MG63 (cell line): ENCODE results near the gene CARD19. TPM values are rescaled to one million over a fixed set of nuclear protein-coding genes. Genes with fewer than 3 reads are reported as not detected.

ENCODE experiments used
- DNase-seq: peaks from one replicate; pipeline ENCODE4 v3.0.0-alpha.2; 2020
- H3K27me3 ChIP-seq: fragments of 250-450 bp; sonication (Bioruptor Pico); 2 replicates; pipeline ENCODE4 v1.5.1; 2020; ENCODE audit warnings: mild to moderate bottlenecking, moderate library complexity
- H3K36me3 ChIP-seq: fragments of 250-450 bp; sonication (Bioruptor Pico); 2 replicates; pipeline ENCODE4 v1.5.1; 2020; ENCODE audit warnings: mild to moderate bottlenecking, moderate library complexity
- H3K4me3 ChIP-seq: fragments of 250-450 bp; sonication (Bioruptor Pico); 2 replicates; pipeline ENCODE4 v1.5.1; 2020; ENCODE audit warnings: mild to moderate bottlenecking, moderate library complexity
- H3K9me3 ChIP-seq: fragments of 250-450 bp; sonication (Bioruptor Pico); 2 replicates; pipeline ENCODE4 v1.5.1; 2020; ENCODE audit warnings: mild to moderate bottlenecking, moderate library complexity
- total RNA-seq: library from RNA; depleted of rRNA; stranded (reverse); fragments of >200 nt; shearing (Covaris generic); gene quantifications from 2 replicates; pipeline ENCODE4 v1.2.3, GENCODE V29; 2014; ENCODE audit warnings: low replicate concordance

The CARD19 gene
- total RNA-seq, 1 experiment from 2014 or later, result 103 TPM

DNA sequence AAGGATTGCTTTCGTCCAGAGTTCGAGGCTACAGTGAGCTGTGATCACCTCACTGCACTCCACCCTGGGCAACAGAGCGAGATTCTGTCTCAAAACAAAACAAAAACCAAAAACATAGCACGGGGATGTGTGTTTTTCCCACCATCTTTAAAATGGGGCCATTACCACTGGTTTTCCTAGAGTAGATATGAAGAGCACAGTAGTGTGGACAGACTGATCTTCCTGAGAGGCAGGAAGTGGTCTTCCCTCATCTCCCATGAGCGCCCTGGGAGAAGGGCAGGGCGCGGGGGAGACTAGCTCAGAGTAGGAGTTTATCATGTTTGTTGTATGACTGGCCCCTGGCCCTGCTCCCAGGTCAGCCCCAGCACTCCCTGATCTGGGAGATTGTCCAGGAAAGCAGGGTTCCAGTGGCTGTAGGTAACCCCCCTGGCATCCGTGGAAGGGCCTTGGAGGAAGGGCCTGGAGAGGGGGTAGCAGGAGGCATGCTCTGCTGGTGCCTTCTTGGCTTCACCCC is 35.2 kb upstream of the CARD19 start:
- Histone ChIP-seq H3K27me3 (no peaks in the 10 kb centered on the region), H3K36me3 (no peaks in the 10 kb centered on the region), H3K4me3 (no peak overlapping the region), H3K9me3 (no peaks in the 10 kb centered on the region)
- DNase-seq, result peak; percentile 96

DNA sequence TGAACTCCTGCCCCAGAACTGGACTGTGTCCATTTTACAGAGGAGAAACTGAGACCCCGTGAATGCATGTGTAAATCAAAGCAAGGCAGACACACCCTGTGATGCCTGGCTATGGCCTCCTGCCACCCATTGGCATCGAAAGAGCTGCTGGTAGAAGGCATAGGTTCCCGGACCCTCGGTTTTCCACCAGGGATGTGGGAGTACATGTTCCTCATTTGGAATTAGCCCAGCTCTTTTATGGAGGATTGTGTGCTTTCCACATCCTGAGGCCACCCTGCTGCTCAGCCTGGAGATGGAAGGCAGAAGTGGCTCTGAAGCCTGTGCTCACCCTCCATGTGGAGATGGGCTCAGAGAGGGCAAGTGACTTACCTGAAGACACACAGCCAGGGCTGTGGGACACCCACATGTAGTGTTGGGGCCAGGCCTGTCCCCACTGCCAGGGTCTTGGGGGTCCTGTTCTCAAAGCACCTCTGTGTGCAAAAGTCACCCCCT is 34.7 kb upstream of the CARD19 start:
- no peaks in the 10 kb centered on the region for H3K36me3 ChIP-seq
- H3K9me3 ChIP-seq, result no peaks in the 10 kb centered on the region
- no peak overlapping the region for H3K4me3 ChIP-seq
- DNase-seq, result no peak
- no peaks in the 10 kb centered on the region for H3K27me3 ChIP-seq

- H3K9me3 ChIP-seq, result no peaks in the 10 kb centered on the region
Measured at GRCh38 chr9:93061791-93062763, 33.9 kb upstream of the CARD19 start.

GRCh38 chr9:93064392-93065134 is 31.5 kb upstream of the CARD19 start:
- no peaks in the 10 kb centered on the region for H3K36me3 ChIP-seq
- DNase-seq, result no peak
- no peaks in the 10 kb centered on the region for H3K27me3 ChIP-seq
- no peaks in the 10 kb centered on the region for H3K9me3 ChIP-seq
- H3K4me3 ChIP-seq, result no peak overlapping the region

More at GRCh38 chr9:93061791-93062763, 33.9 kb upstream of the CARD19 start:
- H3K4me3 ChIP-seq, result no peak overlapping the region
- H3K27me3 ChIP-seq, result no peaks in the 10 kb centered on the region
- no peak for DNase-seq
- no peaks in the 10 kb centered on the region for H3K36me3 ChIP-seq

DNA sequence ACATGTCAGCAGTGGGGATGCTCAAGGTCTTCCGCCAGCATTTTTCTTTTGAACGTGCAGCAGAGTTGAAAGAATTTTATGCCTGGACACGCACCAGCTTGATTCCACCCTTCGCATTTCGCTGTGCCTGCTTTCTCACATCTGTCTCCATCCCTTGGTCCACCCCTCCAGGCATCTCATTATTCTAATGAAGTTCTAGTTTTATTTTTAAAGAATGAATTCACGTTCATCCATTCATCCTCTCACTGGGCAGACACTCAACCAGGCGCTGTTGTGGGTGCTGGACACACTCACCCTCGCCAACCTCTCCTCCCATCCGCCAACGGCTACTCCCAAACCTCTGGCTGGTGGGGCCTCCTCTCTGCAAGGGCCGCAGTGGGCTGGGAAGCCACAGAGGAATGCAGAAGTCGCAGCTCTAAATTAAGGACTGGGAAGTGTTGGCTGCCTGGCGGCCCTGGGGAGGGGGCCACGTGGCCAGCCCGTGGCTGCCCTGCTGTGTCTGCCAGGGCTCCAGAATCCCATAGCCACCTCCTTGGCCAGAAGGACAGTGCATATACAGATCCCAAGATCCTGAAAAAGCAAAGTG is 30.8 kb upstream of the CARD19 start:
- Histone ChIP-seq H3K9me3 (no peaks in the 10 kb centered on the region), H3K36me3 (no peaks in the 10 kb centered on the region), H3K4me3 (no peak overlapping the region), H3K27me3 (no peaks in the 10 kb centered on the region)
- no peak for DNase-seq

DNA sequence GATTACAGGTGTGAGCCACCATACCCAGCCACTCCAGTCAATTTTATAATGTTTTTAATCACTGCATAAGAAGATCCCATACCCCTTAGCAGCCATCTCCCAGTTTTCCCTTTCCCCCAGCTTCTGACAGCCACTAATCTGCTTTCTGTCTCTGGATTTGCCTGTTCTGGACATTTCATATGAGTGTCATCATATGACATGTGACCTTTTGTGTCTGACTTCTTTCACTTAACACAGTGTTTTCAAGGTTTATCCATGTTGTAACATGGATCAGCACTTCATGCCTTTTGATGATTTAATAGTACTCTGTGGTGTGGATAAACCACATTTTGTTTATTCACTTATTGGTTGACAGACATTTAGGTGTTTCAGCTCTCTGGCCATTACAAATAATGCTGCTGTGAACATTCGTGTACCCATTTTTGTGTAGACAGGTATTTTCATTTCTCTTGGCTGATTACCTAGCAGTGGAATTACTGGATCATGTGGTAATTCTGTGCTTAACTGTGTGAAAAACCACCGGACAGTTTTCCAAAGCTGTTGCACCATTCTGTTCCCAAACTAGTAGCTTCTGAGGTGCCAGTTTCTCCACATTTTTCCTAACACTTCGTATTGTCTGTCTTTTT is 28.9 kb upstream of the CARD19 start:
- no peaks in the 10 kb centered on the region for H3K9me3 ChIP-seq
- no peaks in the 10 kb centered on the region for H3K36me3 ChIP-seq
- no peak for DNase-seq
- no peaks in the 10 kb centered on the region for H3K27me3 ChIP-seq
- H3K4me3 ChIP-seq, result no peak overlapping the region

DNA sequence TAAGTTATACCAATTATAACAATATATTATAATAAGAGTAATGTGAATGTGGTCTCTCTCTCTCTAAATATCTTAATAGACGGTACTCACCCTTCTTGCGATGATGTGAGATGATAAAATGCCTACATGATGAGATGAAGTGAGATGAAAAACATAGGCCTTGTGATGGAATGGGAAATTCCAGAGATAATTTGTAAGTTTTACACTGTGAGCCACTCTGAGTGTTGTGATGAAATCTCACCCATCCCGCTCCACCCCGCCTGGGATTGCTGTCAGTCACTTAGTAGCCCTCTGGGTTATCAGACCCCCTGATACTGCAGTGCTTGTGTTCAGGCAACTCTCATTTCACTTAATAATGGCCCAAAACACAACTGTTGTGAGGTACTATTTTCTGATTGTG is 27.1 kb upstream of the CARD19 start:
- no peaks in the 10 kb centered on the region for H3K36me3 ChIP-seq
- H3K9me3 ChIP-seq, result no peaks in the 10 kb centered on the region
- no peak for DNase-seq
- no peaks in the 10 kb centered on the region for H3K27me3 ChIP-seq
- no peak overlapping the region for H3K4me3 ChIP-seq

DNA sequence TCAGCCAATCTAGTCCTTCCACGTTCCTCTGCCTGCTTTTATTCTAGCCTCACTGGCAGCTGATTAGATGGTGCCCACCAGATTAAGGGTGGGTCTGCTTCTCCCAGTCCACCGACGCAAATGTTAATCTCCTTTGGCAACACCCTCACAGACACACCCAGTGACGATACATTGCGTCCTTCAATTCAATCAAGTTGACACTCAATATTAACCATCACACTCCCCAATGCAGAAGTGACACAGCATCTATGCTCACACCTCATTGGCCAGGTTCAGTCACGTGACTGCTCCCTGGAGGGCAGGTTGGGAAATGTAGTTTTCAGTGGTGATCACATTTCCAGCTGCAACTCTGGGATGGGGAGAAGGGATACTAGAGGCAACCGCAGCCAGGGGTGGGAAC is 24.6 kb upstream of the CARD19 start:
- Histone ChIP-seq H3K4me3 (no peak overlapping the region), H3K27me3 (no peaks in the 10 kb centered on the region), H3K9me3 (no peaks in the 10 kb centered on the region), H3K36me3 (no peaks in the 10 kb centered on the region)
- peak; percentile 56 for DNase-seq

- no peaks in the 10 kb centered on the region for H3K27me3 ChIP-seq
- H3K9me3 ChIP-seq, result no peaks in the 10 kb centered on the region
- DNase-seq, result peak; percentile 63
- H3K36me3 ChIP-seq, result no peaks in the 10 kb centered on the region
- no peak overlapping the region for H3K4me3 ChIP-seq
Measured at GRCh38 chr9:93072383-93072795, 23.6 kb upstream of the CARD19 start.

DNA sequence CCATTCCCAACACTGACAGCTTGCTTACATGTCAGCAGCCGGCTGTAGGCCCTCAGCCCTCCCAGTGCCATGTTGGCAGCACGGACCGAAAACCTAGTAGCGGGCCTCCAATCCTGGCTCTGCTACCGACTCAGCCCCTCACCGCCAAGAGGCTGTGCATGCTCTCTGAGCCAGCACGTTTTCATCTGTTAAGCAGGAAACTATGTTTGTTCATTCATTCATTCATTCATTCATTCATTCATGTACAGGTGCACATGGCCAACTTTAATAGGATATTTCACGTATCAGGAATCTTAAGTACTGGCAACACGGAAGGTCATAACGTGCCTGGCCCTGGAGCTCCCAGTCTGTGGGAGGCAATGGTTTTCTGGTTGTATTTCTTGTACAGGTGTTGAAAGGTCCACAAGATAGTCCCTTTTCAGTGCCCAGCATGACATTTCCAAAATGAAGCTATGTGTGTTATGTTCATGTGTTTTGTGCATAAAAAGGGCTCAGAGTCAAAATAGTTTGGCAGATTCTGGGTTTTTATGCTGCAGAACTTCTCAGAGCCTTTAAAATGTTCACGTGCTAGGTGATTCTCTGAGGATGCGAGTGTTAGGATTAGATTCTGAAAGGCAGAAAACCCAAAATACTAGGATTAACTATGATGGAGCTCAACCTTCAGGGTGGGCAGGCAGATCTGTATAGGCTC is 19.8 kb upstream of the CARD19 start:
- Histone ChIP-seq H3K36me3 (no peaks in the 10 kb centered on the region), H3K9me3 (no peaks in the 10 kb centered on the region), H3K27me3 (no peaks in the 10 kb centered on the region), H3K4me3 (no peak overlapping the region)
- DNase-seq, result no peak

DNA sequence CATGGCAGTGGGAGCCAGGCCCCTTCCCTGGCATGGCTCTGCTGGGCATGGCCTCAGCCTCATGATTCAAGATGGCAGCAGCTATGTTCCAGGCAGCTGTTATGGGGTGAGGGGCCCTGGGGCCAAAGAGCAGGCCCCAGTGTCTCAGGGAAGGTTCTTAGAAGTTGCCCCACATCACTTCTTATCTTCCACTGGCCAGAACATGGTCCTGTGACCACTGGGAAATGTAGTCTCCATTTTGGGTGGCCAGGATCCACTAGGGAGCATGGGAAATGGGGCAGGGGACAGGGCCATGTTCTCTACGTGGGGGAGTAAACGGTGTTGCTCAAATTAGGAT is 19.3 kb upstream of the CARD19 start:
- no peak for DNase-seq
- no peaks in the 10 kb centered on the region for H3K9me3 ChIP-seq
- H3K27me3 ChIP-seq, result no peaks in the 10 kb centered on the region
- H3K4me3 ChIP-seq, result no peak overlapping the region
- no peaks in the 10 kb centered on the region for H3K36me3 ChIP-seq

DNA sequence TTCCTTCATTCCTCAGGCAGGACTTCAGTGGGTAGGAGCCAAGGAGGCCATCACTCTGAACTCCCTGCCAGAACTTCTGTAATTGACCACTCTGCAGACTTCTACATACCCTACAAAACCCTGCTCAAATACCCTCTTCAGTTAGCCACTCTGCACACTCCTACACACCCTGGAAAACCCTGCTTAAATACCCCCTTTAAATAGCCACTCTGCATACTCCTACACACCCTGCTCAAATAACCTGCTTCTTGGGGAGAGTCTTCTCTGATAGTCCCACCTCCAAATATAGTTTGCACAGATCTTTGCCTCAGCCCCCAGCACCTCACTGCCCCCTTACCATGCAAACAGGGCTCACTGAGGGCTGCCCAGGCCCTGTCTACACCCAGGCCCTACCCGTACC is 18.6 kb upstream of the CARD19 start:
- no peak for DNase-seq
- H3K4me3 ChIP-seq, result no peak overlapping the region
- no peaks in the 10 kb centered on the region for H3K36me3 ChIP-seq
- H3K27me3 ChIP-seq, result no peaks in the 10 kb centered on the region
- no peaks in the 10 kb centered on the region for H3K9me3 ChIP-seq

GRCh38 chr9:93077811-93078210 is 18.2 kb upstream of the CARD19 start:
- H3K9me3 ChIP-seq, result no peaks in the 10 kb centered on the region
- no peaks in the 10 kb centered on the region for H3K36me3 ChIP-seq
- DNase-seq, result no peak
- no peaks in the 10 kb centered on the region for H3K27me3 ChIP-seq
- no peak overlapping the region for H3K4me3 ChIP-seq

DNA sequence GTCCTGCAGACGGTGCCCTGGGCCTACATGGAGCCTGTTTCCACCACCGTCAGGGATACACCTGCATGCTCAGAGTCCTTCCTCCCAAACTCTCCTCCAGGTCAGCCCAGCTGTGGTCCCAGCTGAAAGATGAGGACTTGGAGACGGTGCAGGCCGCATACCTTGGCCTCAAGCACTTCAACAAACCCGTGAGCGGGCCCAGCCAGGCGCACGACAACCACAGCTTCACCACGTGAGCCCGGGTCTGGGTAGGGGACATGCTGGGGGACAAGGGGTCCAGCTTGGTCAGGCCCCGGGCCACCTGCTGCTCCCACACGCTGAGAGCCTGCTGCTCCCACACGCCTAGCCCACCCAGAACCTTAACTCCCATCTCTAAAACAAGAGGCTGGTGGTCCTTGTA is 16.6 kb upstream of the CARD19 start:
- Histone ChIP-seq H3K36me3 (no peaks in the 10 kb centered on the region), H3K9me3 (no peaks in the 10 kb centered on the region), H3K27me3 (no peaks in the 10 kb centered on the region), H3K4me3 (no peak overlapping the region)
- no peak for DNase-seq

DNA sequence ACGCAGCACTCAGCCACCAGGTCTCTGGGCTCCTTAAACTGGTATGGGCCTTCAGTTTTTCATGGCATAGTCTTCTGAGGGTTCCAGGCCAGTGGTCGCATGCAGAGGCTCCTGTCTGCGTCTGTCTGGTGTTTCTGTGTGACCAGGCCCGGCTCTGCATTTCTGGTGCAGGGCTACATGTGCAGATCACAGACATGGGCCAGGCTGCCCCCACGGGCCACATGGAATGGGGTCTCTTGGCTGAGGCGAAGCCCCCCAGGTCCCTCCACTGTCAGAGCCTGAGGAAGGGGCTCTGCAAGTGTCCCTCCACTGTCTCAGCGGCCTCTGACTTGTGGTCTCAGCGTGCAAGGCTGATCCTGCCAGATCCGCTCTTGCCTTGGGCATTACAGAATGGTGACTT is 15.6 kb upstream of the CARD19 start:
- H3K27me3 ChIP-seq, result no peaks in the 10 kb centered on the region
- DNase-seq, result no peak
- no peaks in the 10 kb centered on the region for H3K9me3 ChIP-seq
- no peak overlapping the region for H3K4me3 ChIP-seq
- no peaks in the 10 kb centered on the region for H3K36me3 ChIP-seq

DNA sequence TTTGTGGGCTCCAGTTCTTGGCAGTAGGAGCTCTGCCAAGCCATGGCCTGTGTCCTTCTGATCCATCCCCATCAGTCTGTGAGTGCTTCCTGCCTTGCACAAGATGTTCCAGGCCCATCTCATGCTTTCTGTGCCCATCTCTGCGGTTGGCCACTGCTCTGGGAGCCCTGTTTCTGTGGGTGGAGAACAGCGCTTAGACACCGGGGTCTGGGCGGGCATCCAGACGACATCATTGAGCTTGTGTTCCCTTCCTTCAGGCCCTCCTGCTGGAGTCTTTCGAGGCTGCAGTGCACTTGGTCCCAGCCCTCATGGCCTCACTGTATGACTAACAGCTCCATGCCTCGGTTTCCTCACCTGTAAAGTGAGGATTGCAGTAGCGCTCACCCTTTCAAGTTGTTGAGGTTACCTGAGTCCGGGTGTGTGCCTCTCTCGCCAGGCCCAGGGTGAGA is 14.9 kb upstream of the CARD19 start:
- peak; percentile 56 for DNase-seq

More for the DNA sequence above, 14.9 kb upstream of the CARD19 start:
- H3K36me3 ChIP-seq, result no peaks in the 10 kb centered on the region
- no peak overlapping the region for H3K4me3 ChIP-seq
- no peaks in the 10 kb centered on the region for H3K27me3 ChIP-seq
- no peaks in the 10 kb centered on the region for H3K9me3 ChIP-seq
